A673 (cell line): ENCODE data around the gene COA8. TPM values are rescaled to one million over a fixed set of nuclear protein-coding genes. Genes with fewer than 3 reads are reported as not detected.

Source experiments
- BruUV-seq: library from RNA; stranded (reverse); fragments of 400-500 nt; replicated peaks from 2 replicates; lab custom pipeline; 2021; lab: Mats Ljungman, UMichigan
- CTCF ChIA-PET: fragments of 300-600 bp; sonication (Branson Sonifier 250); formaldehyde crosslinking; loops from one replicate; lab custom pipeline; 2022; ENCODE audit warnings: antibody characterized with exemption; lab: Charles Lee
- POLR2A ChIA-PET: fragments of 300-600 bp; sonication (Branson Sonifier 250); formaldehyde crosslinking; loops from one replicate; lab custom pipeline; 2022; ENCODE audit warnings: antibody characterized with exemption; ENCODE audit not compliant: low non-redundant PET; lab: Charles Lee
- DNase-seq: peaks from one replicate; pipeline ENCODE4 v3.0.0-alpha.2; 2015; ENCODE audit warnings: low spot score
- H3K27ac ChIP-seq: fragments of 200-600 bp; sonication (generic); 2 replicates; pipeline ENCODE4 v1.5.1; 2016; ENCODE audit warnings: mixed run types, low read depth, mild to moderate bottlenecking, mixed read lengths, antibody characterized with exemption, low read length; ENCODE audit not compliant: poor library complexity, severe bottlenecking
- H3K27me3 ChIP-seq: fragments of 200-600 bp; sonication (generic); replicated peaks from 2 replicates; pipeline ENCODE4 v1.6.1; 2017; ENCODE audit warnings: mixed run types, low read depth, mild to moderate bottlenecking, mixed read lengths, antibody characterized with exemption, low read length; ENCODE audit not compliant: insufficient read depth, poor library complexity
- H3K36me3 ChIP-seq: fragments of 200-600 bp; sonication (generic); 2 replicates; pipeline ENCODE4 v1.6.1; 2016; ENCODE audit warnings: mixed run types, mild to moderate bottlenecking, mixed read lengths, antibody characterized with exemption, low read length; ENCODE audit not compliant: insufficient read depth, poor library complexity, severe bottlenecking
- H3K4me1 ChIP-seq: fragments of 200-600 bp; sonication (generic); 2 replicates; pipeline ENCODE4 v1.6.1; 2017; ENCODE audit warnings: mixed run types, mild to moderate bottlenecking, mixed read lengths, antibody characterized with exemption, low read length; ENCODE audit not compliant: insufficient read depth, poor library complexity, severe bottlenecking
- H3K4me3 ChIP-seq: fragments of 200-600 bp; sonication (generic); 2 replicates; pipeline ENCODE4 v1.5.1; 2016; ENCODE audit warnings: low read depth, mixed run types, mild to moderate bottlenecking, mixed read lengths, low read length; ENCODE audit not compliant: poor library complexity, severe bottlenecking
- H3K9me3 ChIP-seq: fragments of 200-600 bp; sonication (generic); 2 replicates; pipeline ENCODE4 v1.6.1; 2016; ENCODE audit warnings: mixed run types, low read depth, mild to moderate bottlenecking, mixed read lengths, antibody characterized with exemption, low read length; ENCODE audit not compliant: poor library complexity, severe bottlenecking
- EZH2 ChIP-seq: fragments of 200-600 bp; sonication (generic); IDR thresholded peaks from 2 replicates; pipeline ENCODE4 v1.6.1; 2017; ENCODE audit warnings: borderline replicate concordance, low read depth, mild to moderate bottlenecking, mixed read lengths, antibody characterized with exemption, low read length; ENCODE audit not compliant: poor library complexity, severe bottlenecking
- intact Hi-C: fragments of 100-400 bp; cut with micrococcal nuclease; formaldehyde crosslinking; loops from one replicate; pipeline ENCODE4 v1.10.0; 2022; ENCODE audit not compliant: unreplicated experiment
- total RNA-seq: library from RNA; stranded (reverse); gene quantifications from 2 replicates; pipeline ENCODE4 v1.2.3, GENCODE V29; 2021
- TF ChIP-seq, protein P1 (sequence below): fragments of 300-800, 200-600 bp; sonication (generic); conservative IDR thresholded peaks from 2 replicates; pipeline ENCODE4 v1.5.1; 2017; ENCODE audit warnings: low read depth, mild to moderate bottlenecking, antibody characterized with exemption, low read length, moderate library complexity, mixed read lengths

The COA8 gene
- total RNA-seq, 1 experiment from 2014 or later = 51.0 TPM

- POLR2A ChIA-PET = no interaction called here
- no peak for TF ChIP-seq EZH2
- TF ChIP-seq, protein P1, sequence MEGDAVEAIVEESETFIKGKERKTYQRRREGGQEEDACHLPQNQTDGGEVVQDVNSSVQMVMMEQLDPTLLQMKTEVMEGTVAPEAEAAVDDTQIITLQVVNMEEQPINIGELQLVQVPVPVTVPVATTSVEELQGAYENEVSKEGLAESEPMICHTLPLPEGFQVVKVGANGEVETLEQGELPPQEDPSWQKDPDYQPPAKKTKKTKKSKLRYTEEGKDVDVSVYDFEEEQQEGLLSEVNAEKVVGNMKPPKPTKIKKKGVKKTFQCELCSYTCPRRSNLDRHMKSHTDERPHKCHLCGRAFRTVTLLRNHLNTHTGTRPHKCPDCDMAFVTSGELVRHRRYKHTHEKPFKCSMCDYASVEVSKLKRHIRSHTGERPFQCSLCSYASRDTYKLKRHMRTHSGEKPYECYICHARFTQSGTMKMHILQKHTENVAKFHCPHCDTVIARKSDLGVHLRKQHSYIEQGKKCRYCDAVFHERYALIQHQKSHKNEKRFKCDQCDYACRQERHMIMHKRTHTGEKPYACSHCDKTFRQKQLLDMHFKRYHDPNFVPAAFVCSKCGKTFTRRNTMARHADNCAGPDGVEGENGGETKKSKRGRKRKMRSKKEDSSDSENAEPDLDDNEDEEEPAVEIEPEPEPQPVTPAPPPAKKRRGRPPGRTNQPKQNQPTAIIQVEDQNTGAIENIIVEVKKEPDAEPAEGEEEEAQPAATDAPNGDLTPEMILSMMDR = no peak
- peak overlapping the region; percentile 83 for H3K4me3 ChIP-seq
Observed at GRCh38 chr14:103520269-103520656, 42.5 kb upstream of the COA8 start.

DNA sequence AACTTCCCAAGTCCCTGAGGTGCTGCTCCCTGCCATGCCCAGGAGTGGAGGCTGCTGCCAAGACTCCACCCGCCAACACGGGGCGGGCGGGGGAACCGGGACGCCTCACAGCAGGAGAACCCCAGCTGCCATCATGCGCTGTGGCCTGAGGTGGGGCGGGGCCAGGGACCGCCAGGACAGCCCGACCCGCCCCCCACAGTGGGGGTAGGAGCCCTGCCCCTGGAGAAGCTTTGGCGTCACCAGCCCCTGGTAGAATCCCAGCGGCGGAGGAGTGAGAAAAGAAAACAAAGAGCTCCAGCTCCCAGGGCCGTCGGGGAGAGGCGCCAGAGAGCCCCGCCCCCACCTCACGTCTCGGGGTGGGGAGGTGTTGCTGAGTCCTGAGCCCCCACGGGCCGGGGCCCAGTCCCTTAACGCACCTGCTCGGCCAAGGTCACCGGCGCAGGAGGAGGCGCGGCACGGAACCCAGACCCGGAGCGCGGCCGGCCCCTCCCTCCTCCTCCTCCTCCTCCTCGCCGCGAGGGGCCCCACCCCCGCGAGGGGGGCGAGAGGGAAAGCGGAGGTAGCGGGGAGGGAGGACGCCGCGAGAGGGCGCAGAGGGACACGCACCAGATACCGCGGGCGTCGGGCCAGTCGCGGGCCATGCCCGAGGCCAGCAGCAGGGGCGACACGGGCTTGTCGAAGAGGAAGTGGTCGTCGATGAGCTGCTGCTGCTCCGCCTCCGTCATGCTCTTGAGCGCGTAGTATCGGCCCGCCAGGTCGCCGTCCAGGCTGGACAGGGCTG is 41.9 kb upstream of the COA8 start:
- Histone ChIP-seq H3K36me3 (peaks cover 15% of the 10 kb centered on the region), H3K4me1 (peaks cover 18% of the 10 kb centered on the region), H3K9me3 (no peaks in the 10 kb centered on the region), H3K27me3 (no peaks in the 10 kb centered on the region), H3K27ac (peak overlapping the region; percentile 70), H3K4me3 (peak overlapping the region; percentile 83)
- peak; percentile 91 for DNase-seq
- no TSS peak for BruUV-seq
- ChIA-PET POLR2A (no interaction called here), CTCF (interaction anchor here (0.5 to 0.8 kb wide), 4 partner anchors 19 to 194 kb away, joined by 3 to 4 read pairs (median 4); partner anchors contain the start of gene BAG5)
- intact Hi-C loops = no loop called here
- TF ChIP-seq, protein P1 = peak; percentile 74
- no peak for TF ChIP-seq EZH2

More at GRCh38 chr14:103520269-103520656, 42.5 kb upstream of the COA8 start:
- intact Hi-C loops = no loop called here
- Histone ChIP-seq H3K36me3 (peaks cover 15% of the 10 kb centered on the region), H3K4me1 (peaks cover 18% of the 10 kb centered on the region), H3K27ac (peak overlapping the region; percentile 70), H3K9me3 (no peaks in the 10 kb centered on the region), H3K27me3 (no peaks in the 10 kb centered on the region)
- CTCF ChIA-PET = no interaction called here
- no peak for DNase-seq
- no TSS peak for BruUV-seq

DNA sequence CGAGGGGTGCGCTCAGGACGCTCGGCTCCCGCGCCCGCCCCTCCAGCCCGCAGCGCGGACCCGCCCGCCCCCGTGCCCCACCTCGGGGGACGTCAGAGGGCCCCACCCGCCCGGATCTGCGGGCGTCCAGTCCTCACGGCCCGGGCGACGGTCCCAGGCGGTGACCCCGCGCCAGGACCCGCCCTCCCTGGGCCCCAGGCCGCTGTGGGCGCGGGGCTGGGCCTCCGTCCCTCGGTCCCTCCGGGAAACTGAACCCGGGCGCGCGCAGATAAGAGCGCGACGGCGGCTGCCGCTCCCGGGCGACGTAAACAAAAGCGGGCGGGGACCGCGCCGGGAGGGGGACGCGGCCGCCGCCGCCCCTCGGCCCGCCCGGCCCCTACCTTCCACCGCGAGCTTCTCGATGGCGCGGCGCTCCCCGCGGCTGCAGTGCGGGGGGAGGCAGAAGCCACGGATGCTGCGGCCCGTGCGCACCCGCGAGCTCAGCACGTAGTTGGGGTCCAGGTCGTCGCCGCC is 41.3 kb upstream of the COA8 start:
- Histone ChIP-seq H3K27ac (peak overlapping the region; percentile 70), H3K36me3 (peaks cover 15% of the 10 kb centered on the region), H3K27me3 (no peaks in the 10 kb centered on the region), H3K9me3 (no peaks in the 10 kb centered on the region), H3K4me1 (peaks cover 18% of the 10 kb centered on the region), H3K4me3 (peak overlapping the region; percentile 83)
- POLR2A ChIA-PET = no interaction called here
- intact Hi-C loops = no loop called here
- TF ChIP-seq, protein P1 = no peak
- no peak for TF ChIP-seq EZH2
- BruUV-seq = no TSS peak
- peak; percentile 51 for DNase-seq
- CTCF ChIA-PET = interaction anchor here (0.5 to 0.8 kb wide), 4 partner anchors 19 to 193 kb away, joined by 3 to 4 read pairs (median 4); partner anchors contain the start of gene BAG5
